ENCODE measurements around the gene KCNS3.

KCNS3 gene

GRCh38 chr2:17878281-17879136 is at the start of gene KCNS3:
Gene KCNS3 (plus strand): TSS chr2:17878667. CDS start chr2:17931009, 52,342 bp downstream.
- DNase-seq (peak; percentile 15), ATAC-seq (peak; percentile 74)

GRCh38 chr2:17830053-17831034 is 48.1 kb upstream of the KCNS3 start:
- ATAC-seq (peak; percentile 71), DNase-seq (peak; percentile 70)

GRCh38 chr2:17835516-17835915 is 43.0 kb upstream of the KCNS3 start:
- ATAC-seq = no peak
- no peak for DNase-seq

- ATAC-seq (no peak), DNase-seq (no peak)
Observed at GRCh38 chr2:17839959-17840358, 38.5 kb upstream of the KCNS3 start.

GRCh38 chr2:17843457-17843856 is 35.0 kb upstream of the KCNS3 start:
- no peak for ATAC-seq
- no peak for DNase-seq

GRCh38 chr2:17845806-17846205 is 32.7 kb upstream of the KCNS3 start:
- ATAC-seq (no peak), DNase-seq (no peak)

- DNase-seq (no peak), ATAC-seq (no peak)
Observed at GRCh38 chr2:17846676-17847075, 31.8 kb upstream of the KCNS3 start.

- ATAC-seq (no peak), DNase-seq (no peak)
Observed at GRCh38 chr2:17847236-17847635, 31.2 kb upstream of the KCNS3 start.

- DNase-seq (no peak), ATAC-seq (no peak)
Observed at GRCh38 chr2:17849275-17849674, 29.2 kb upstream of the KCNS3 start.

- DNase-seq = no peak
- no peak for ATAC-seq
Observed at GRCh38 chr2:17850151-17850550, 28.3 kb upstream of the KCNS3 start.

GRCh38 chr2:17851731-17852585 is 26.5 kb upstream of the KCNS3 start:
- ATAC-seq = peak; percentile 57

GRCh38 chr2:17853799-17854198 is 24.7 kb upstream of the KCNS3 start:
- DNase-seq (no peak), ATAC-seq (no peak)

More at GRCh38 chr2:17851731-17852585, 26.5 kb upstream of the KCNS3 start:
- DNase-seq = peak; percentile 30

GRCh38 chr2:17857021-17857420 is 21.4 kb upstream of the KCNS3 start:
- DNase-seq = no peak

GRCh38 chr2:17858064-17858463 is 20.4 kb upstream of the KCNS3 start:
- DNase-seq = no peak
- ATAC-seq = no peak

More at GRCh38 chr2:17857021-17857420, 21.4 kb upstream of the KCNS3 start:
- no peak for ATAC-seq

GRCh38 chr2:17863539-17863938 is 14.9 kb upstream of the KCNS3 start:
- DNase-seq = no peak
- no peak for ATAC-seq

- ATAC-seq (no peak), DNase-seq (no peak)
Observed at GRCh38 chr2:17864676-17865075, 13.8 kb upstream of the KCNS3 start.

- ATAC-seq (no peak), DNase-seq (no peak)
Observed at GRCh38 chr2:17867133-17867532, 11.3 kb upstream of the KCNS3 start.

- ATAC-seq (no peak), DNase-seq (no peak)
Observed at GRCh38 chr2:17869128-17869527, 9.3 kb upstream of the KCNS3 start.

- no peak for DNase-seq
- no peak for ATAC-seq
Observed at GRCh38 chr2:17871639-17872038, 6.8 kb upstream of the KCNS3 start.

GRCh38 chr2:17873021-17873420 is 5.4 kb upstream of the KCNS3 start:
- DNase-seq = no peak
- ATAC-seq = no peak

GRCh38 chr2:17876590-17876989 is 1.9 kb upstream of the KCNS3 start:
- DNase-seq (no peak), ATAC-seq (no peak)

- no peak for ATAC-seq
- DNase-seq = no peak
Observed at GRCh38 chr2:17877811-17878280, 621 bp upstream of the KCNS3 start.

Measured in stimulated activated naive CD8-positive, alpha-beta T cell treated with anti-CD3 and anti-CD28 coated beads, Interleukin-15, Interleukin-2, amounts not matched to agents 100 U/mL and 50 U/mL, for 24 hours (primary cell).